ENCODE results near the gene CDC5L.

- TF ChIP-seq, protein P1, sequence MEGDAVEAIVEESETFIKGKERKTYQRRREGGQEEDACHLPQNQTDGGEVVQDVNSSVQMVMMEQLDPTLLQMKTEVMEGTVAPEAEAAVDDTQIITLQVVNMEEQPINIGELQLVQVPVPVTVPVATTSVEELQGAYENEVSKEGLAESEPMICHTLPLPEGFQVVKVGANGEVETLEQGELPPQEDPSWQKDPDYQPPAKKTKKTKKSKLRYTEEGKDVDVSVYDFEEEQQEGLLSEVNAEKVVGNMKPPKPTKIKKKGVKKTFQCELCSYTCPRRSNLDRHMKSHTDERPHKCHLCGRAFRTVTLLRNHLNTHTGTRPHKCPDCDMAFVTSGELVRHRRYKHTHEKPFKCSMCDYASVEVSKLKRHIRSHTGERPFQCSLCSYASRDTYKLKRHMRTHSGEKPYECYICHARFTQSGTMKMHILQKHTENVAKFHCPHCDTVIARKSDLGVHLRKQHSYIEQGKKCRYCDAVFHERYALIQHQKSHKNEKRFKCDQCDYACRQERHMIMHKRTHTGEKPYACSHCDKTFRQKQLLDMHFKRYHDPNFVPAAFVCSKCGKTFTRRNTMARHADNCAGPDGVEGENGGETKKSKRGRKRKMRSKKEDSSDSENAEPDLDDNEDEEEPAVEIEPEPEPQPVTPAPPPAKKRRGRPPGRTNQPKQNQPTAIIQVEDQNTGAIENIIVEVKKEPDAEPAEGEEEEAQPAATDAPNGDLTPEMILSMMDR (IDR thresholded peaks at IDR 0.05) = no peak
- no peak for TF ChIP-seq POLR2A (IDR thresholded peaks at IDR 0.05)
Measured at GRCh38 chr6:44407951-44408670, 20.6 kb downstream of the CDC5L start.
